NCI-H82 (cell line): ENCODE data around the gene ABHD12B.
"Not testable (repeated sequence)": the region's sequence is repeated elsewhere in the genome, so short reads cannot be mapped to it uniquely, and the experiment has no call there.

Experiments used
- DNase-seq: peaks from one replicate; lab custom pipeline; 2025; lab: John Stamatoyannopoulos, UW

ABHD12B gene

DNA sequence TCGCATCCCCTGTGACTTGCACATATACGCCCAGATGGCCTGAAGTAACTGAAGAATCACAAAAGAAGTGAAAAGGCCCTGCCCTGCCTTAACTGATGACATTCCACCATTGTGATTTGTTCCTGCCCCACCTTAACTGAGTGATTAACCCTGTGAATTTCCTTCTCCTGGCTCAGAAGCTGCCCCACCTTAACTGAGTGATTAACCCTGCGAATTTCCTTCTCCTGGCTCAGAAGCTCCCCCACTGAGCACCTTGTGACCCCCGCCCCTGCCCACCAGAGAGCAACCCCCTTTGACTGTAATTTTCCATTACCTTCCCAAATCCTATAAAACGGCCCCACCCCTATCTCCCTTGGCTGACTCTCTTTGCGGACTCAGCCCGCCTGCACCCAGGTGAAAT, 24.6 kb downstream of the ABHD12B start:
- DNase-seq = not testable (repeated sequence)

DNA sequence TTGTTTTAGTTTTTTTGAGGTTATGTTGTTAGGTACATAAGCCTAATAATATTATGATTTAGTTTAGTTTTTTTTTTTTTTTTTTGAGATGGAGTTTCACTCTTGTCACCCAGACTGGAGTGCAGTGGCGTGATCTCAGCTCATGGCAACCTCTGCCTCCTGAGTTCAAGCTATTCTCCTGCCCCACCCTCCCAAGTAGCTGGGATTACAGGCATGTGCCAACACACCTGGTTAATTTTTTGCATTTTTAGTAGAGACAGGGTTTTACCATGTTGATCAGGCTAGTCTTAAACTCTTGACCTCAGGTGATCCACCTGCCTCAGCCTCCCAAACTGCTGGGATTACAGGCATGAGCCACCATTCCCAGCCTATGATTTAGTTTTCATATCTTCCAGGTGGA, 25.2 kb downstream of the ABHD12B start:
- not testable (repeated sequence) for DNase-seq

DNA sequence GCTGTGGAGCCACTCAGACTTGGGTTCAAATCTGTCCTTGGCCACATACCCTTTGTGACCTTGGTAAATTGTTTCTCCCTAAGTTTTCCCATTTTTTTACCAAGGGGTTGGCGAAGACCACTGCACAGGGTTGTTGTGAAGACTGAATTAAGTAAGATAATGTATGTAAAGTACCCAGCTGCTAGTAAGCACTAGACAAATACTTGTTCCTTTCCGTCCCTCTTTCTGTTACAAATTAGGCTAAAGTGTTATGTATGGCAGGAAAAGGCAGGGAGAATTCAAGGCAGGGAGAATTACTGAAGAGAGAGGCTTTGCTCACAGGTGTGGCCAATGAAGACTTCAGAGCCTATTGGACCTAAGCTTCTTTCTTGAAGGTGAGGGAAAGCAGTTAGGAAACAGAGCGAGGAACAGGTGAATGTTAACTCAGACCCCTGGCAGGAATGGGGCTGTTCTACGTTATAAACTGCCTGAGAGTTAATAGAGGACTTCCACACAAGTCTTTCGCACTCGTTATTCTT, 25.9 kb downstream of the ABHD12B start:
- no peak for DNase-seq

DNA sequence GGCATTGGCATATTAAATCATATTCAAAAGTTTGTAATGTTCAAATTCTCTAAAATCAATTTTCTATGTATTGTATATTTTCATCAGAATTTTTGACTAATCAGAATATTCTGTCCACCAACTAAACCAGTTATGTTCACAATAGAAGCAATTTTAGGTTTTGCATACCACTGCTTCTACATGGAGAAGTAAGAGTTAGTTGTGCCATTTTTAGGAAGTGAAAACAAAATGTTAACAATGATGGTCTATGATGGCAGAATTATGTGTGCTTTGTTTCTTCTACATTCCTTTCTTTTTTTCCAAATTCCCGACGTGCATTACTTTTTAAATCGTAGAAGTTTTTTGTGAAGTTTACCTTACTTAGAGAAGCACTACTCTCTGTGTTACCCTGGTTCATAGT, 29.5 kb downstream of the ABHD12B start:
- no peak for DNase-seq

DNA sequence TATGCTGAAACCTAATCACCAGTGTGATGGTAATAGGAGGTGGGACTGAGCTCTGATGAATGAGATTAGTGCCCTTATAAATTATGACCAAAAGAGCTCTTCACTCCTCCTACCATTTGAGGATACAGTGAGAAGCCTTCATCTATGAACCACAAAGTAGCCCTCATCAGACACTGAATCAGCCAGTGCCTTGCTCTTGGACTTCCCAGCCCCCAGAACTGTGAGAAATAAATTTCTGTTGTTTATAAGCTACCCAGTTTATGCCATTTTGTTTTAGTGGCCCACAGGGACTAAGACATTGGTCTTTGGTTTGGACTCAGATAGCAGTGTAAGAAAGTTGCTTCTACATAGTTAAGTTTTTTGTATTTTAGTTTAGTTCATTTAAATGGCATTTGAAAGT, 32.9 kb downstream of the ABHD12B start:
- DNase-seq = no peak

DNA sequence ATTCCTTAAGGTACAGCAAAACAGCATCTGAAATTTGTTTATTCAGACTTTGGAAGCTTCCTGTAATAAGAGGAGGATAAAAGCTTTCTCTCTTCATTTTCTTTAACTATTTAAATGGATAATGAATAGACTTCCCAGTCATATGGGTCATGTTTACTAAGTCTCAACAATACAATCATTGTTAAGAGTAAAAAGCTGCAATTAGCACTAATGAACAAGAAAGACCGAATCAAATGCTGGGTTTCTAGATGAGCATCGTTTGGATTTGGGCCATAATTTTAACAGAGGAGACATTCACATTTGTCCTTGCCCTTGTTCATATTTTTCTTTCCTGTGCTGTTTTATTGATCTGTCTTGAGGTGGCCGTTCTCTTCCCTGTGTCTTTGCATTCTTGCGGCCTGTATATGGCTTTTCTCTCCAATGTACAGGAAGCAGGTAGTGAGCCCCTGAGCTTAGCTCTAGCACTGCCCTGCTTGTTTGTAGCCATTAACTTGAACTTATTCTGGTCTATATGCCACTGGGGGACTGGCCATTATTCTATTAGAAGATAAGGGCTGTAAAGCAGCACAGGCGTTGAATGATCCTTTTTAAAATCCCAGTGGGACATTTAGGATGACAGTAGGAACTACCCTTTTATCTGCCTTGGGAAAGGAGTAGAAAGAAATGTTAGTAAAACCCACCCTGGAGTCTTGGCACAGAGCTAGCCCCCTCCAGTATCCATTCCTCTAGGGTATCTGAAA, 34.6 kb downstream of the ABHD12B start:
- no peak for DNase-seq

DNA sequence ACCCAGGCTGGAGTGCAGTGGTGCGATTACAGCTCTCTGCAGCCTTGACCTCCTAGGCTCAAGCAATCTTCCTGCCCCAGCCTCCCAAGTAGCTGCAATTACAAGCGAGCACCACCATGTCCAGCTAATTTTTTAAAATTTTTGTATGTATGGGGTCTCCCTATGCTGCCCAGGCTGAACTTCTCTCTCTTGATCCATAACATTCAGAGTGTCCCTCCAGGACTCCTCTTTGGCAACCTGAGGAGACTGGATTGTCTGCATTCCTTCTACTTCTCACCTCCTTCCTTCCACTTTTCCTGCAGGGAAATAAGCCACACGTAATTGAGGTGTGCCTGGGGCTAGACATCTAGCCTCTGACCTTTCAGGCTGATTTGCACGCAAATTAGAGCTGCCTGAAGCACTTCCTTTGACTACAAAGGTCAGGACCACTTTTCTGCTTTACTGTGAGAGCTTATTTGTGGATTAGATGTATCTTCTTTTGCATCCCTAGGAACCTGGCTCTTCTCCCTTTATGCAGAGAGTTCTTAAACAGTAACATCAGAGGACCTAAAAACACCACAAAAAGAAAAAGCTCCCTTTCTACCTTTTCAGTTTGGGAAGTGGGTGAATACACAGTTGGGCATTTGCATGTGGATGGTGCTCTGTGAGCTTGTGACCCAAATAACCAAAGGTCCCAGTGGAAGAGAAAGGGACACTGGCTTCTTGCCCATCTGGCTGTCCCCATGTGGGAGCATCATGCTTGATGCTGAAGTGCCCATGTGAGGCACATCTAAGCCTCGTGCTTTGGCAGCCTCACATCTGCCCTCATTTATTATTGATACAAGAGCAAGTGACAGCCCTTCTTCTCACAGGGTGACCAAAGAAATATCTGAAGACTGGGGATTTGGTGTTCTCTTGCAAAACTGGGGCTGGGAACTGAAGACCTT, 38.9 kb downstream of the ABHD12B start:
- no peak for DNase-seq

DNA sequence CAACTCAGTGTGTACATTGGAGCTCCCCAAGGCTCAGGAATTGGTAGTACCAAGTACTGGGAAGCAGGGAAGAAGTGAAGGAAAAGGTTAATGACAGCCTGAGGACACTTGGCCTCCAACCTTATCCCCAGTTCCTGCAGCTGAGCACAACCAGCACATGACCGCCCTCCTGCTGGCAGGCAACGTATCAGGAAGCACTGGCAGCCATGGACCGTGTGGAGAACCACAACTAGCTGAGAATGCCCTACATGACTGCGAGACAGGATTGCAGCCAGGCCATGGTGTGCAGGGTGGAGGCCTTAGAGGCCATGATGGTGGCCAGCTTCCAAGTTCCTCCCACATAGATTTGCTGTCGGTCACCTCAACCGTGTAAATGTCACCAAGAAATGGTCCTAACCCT, 45.6 kb downstream of the ABHD12B start:
- DNase-seq = no peak

DNA sequence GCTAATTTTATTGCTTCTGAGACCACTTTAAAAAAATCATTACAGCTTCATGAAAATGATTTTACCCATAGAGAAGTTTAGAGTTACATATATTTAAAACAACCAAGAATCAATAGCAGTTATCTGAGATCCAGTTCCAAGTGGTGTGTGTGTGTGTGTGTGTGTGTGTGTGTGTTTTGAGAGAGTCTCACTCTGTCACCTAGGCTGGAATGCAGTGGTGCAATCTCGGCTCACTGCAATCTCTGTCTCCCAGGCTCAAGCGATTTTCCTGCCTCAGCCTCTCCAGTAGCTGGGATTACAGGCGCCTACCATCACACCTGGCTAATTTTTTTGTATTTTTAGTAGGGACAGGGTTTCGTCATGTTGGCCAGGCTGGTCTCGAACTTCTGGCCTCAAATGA, 47.7 kb downstream of the ABHD12B start:
- DNase-seq = not testable (repeated sequence)

DNA sequence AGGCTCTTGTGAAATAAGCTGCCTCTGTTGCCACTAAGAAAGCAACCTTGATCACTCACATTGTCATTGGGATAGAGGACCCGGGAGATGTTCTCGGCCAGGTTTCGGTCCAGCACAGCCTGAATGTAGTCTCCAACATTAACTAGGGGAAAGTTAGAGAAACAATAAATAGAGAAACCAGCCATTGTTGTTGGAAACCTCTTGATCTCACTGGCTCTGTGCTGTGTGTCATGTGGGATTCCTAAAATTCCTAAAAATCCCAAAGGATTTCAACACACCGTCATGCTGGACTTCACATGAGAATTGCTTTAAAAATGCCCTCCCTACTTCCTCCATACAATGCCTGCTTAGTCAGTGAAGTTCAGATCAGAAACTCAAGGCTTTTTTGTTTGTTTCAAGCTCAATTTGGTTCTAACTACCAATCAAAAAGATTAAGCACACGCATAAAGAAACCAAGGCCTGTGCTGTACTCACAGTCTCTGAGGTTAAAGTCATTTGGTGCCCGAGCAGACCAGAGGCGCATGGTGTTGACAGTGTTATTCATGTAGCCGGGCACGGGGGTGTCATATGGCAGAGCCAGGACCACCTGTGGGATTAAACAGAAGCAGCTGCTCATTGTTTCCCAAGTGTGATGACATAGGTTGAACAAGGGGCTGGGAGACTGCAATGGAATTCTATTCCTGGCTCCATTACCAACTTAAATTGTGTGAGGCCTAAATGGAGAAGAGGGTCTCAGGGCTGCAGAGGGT, 48.8 kb downstream of the ABHD12B start:
- DNase-seq = peak; percentile 83

DNA sequence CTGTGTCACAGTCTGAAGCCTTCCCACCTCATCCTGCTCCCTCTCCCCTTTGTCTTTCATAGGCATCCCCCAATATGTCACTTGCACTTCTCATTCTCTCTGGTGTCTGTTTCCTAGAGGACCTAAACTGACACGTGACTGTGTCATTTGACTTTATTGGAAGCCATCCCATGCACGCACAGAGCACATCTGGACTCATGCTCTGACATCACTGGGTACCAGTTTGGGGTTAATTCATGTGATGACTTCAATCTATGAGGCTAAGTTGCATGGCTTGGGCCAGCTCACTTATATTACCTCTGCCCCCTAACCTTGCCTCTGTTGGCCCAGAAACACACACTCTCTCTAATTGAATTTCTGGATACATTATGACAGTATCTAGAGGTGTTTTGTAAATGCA, 51.0 kb downstream of the ABHD12B start:
- DNase-seq = no peak

DNA sequence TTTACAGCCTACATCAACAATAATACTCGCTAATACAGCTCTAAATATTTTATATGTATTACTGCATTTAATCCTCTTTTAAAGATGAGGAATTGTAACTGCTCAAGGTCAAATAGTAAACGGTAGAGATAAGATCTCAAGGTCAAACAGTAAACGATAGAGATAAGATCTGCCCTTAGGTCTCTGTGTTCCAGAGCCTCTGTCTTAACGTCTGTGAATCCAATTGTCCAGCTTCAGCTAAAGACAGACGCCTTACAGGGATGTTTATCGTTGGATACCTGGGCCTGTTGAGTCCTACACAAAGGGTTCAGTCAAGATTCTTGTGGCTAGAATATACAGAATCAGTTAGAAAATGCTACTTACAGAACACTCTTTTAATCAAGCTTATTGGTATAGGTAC, 52.4 kb downstream of the ABHD12B start:
- DNase-seq = peak; percentile 31

DNA sequence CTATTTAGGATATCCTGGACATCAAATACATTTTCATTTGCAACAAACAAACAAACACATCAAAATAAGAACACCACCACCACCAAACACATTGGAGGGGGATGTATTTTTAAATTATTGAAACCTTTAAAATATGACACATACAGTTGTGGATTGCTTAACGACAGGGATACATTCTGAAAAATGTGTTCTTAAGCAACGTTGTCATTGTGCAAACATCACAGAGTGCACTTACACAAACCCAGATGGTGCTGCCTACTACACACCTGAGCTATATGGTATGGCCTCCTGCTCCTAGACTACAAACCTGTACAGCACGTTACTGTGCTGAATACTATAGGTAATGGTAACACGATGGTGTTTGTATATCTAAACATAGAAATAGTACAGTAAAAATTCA, 53.0 kb downstream of the ABHD12B start:
- no peak for DNase-seq

DNA sequence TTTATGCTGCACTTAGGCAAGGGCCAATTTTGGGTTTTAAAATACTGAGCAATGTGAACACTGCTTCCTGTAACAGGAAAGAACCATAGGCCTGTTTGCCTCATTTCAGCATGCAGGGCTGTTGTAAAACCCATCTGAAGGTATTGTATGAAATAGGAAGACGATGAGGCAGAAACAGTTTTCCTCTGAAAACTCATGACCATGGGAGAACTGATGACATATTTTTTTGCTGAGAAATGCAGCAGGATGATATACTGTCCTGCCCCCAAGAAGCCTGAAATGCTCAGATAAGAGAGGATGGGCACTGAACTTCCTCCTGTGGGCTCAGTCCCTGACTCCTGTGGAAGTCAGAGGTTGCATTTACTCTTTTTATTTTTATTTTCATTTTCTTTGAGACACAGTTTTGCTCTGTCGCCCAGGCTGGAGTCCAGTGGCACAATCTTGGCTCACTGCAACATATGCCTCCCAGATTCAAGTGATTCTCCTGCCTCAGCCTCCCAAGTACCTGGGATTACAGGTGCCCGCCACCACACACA, 55.1 kb downstream of the ABHD12B start:
- DNase-seq = no peak

DNA sequence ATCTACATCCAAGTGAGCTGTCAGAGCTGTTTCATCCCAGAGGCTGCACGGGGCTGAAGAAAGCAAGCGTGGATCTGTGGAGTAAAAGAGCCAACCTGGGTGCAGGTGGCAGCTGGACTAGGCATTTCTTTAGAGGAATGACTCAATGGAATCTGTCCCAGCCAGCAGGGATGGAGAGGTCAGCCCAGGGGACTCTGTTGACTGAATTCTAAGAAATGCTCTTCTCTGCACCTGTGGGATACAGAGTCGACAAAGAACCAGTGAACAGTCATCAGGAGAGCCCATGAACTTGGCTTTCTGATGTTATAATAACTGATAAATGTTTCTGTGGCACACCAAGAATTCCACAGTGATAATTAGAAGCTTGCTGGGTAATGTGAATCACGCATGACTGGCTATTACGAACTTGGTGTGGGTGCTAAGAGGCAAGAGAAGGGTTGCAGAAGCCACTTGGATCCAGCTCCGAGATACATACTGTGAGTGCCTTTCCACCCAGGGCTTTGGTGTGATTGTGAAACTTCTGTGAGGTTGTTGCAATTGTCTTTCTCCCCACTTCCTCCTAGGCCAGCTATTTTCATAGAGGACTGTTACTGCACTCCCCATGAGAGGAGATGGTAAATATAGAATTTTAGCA, 56.3 kb downstream of the ABHD12B start:
- no peak for DNase-seq

DNA sequence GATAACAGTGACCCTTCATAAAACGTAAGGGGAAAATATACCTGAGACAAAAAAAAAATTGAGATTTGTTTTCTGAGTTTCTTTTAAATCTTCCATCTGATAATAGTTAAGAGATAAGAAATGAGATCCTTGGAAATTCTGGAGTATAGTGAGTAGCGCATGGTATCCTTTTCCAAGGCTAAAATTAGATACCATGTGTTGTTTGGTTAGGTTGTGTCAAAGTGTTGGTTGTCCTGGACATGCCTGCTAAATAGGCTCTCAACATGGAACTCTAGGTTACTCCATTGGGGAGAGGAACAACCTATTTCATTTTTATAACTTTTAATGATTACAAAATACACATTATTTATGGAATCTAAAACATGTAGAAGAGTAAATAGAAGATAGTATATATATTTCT, 57.7 kb downstream of the ABHD12B start:
- DNase-seq = no peak

DNA sequence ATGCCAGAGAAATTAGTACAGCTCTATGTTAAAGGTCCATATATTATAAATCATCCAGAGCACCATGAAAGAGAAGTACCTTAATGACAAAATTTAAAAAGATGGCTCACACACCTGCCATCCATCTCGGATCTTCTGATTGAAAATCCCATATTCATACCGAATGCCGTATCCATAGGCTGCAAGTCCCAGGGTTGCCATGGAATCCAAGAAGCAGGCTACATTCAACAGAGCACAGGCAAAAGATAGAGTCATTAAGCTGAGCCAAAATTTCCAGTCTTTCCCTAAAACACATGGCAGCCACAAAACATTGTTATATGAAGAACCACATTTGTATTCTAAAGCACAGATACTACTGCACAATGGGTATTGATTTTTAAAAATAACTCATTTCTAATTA, 59.7 kb downstream of the ABHD12B start:
- DNase-seq = no peak

DNA sequence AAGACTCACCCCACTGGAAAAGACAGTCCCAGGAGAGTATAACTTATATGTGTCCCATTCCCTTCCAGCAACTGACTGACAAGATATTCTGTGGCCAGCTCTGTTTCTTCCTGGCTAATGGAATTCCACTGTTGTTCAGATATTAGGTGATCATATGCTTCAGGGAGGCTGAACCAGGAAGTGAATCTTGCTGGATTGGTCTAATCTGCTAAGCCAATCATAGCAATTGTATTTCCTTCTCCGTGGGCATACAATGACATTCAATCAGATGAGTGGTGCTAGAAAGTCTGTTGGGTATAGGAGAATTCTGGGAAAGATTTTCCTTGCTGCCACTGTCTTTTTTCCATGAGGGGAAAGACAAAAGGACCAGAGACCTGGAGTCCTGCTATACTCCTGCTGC, 60.3 kb downstream of the ABHD12B start:
- peak; percentile 67 for DNase-seq

DNA sequence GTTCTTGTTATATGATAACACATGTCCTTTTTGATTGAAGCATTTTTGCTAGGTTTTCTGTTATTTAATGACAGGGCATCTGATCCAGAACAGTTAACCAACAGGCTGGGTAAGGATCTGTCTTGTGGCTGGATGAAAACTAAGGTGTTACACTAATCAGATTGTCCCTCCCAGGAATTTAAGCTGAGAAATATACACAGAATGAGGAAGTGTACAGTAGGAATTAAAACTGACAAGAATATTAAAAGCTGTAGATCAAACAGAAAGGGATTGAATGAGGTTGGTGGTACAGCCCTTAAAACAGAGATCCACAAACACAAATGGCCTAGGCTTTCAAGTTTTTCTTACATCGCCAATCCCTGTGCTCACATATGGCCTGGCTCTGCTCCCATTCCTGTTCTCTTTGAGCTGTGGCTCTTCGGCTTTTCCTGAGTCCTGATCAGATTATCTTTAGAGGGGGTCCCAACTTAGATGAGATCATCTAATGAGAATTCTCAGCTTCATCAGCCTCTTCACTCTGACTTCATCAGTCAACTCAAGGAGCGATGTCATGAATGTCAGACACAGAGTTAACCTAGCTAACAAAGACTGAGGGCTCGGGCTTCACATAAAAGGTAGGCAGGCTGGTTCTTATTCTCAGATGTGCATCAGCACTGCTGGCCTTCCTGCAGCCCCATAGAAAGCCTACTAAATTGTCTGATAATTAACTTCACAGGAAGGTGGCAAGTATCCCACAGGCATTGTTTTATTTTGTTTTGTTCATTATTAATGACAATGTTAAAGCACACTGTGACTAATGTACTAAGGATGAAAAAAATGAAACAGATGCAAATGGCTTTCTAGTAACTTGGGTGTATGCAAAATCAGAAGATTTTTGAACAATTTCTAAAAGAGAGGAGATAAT, 61.0 kb downstream of the ABHD12B start:
- DNase-seq = peak; percentile 89
